Loucy (cell line): ENCODE measurements around the gene ITPRIP.

ENCODE experiments used
- H2AFZ ChIP-seq: fragments of 200-600 bp; sonication (generic); 2 replicates; pipeline ENCODE4 v1.6.0; 2016; ENCODE audit warnings: antibody characterized with exemption, mild to moderate bottlenecking, low read length, moderate library complexity
- H3F3A ChIP-seq: fragments of 200-600 bp; 2 replicates; pipeline ENCODE4 v1.6.0; 2016; ENCODE audit warnings: antibody characterized with exemption, low read depth, mild to moderate bottlenecking
- H3K27me3 ChIP-seq: fragments of 200-600 bp; sonication (generic); 2 replicates; pipeline ENCODE4 v1.6.1; 2014; ENCODE audit warnings: low read length, mild to moderate bottlenecking; ENCODE audit not compliant: insufficient read depth, poor library complexity, severe bottlenecking
- H3K36me3 ChIP-seq: fragments of 200-600 bp; sonication (generic); 2 replicates; pipeline ENCODE4 v1.6.1; 2016; ENCODE audit warnings: low read length; ENCODE audit not compliant: insufficient read depth
- H3K4me1 ChIP-seq: fragments of 200-600 bp; sonication (generic); 2 replicates; pipeline ENCODE4 v1.5.1; 2014; ENCODE audit warnings: low read length, mild to moderate bottlenecking; ENCODE audit not compliant: insufficient read depth, poor library complexity, severe bottlenecking
- H3K4me2 ChIP-seq: fragments of 200-600 bp; sonication (generic); 2 replicates; pipeline ENCODE4 v1.6.0; 2014; ENCODE audit warnings: antibody characterized with exemption, low read length, low read depth, mild to moderate bottlenecking; ENCODE audit not compliant: poor library complexity, severe bottlenecking
- H3K4me3 ChIP-seq: fragments of 200-600 bp; sonication (generic); 2 replicates; pipeline ENCODE4 v1.5.1; 2014; ENCODE audit warnings: low read length, mild to moderate bottlenecking, mixed read lengths; ENCODE audit not compliant: poor library complexity, severe bottlenecking
- H3K79me2 ChIP-seq: fragments of 200-600 bp; sonication (generic); 2 replicates; pipeline ENCODE4 v1.6.1; 2014; ENCODE audit warnings: low read length; ENCODE audit not compliant: insufficient read depth
- H3K9ac ChIP-seq: fragments of 200-600 bp; sonication (generic); 2 replicates; pipeline ENCODE4 v1.6.0; 2014; ENCODE audit warnings: mild to moderate bottlenecking, low read depth, low read length, moderate library complexity; ENCODE audit not compliant: poor library complexity, severe bottlenecking
- H3K9me2 ChIP-seq: fragments of 200-600 bp; sonication (generic); replicated peaks from 2 replicates; pipeline ENCODE4 v1.6.1; 2016; ENCODE audit warnings: low read depth, low read length, mixed read lengths
- H3K9me3 ChIP-seq: fragments of 200-600 bp; sonication (generic); 2 replicates; pipeline ENCODE4 v1.6.1; 2014; ENCODE audit warnings: mild to moderate bottlenecking, antibody characterized with exemption, low read length, low read depth; ENCODE audit not compliant: insufficient read depth
- H4K20me1 ChIP-seq: fragments of 200-600 bp; sonication (generic); 2 replicates; pipeline ENCODE4 v1.6.0; 2014; ENCODE audit warnings: antibody characterized with exemption, low read length, mild to moderate bottlenecking; ENCODE audit not compliant: insufficient read depth, poor library complexity, severe bottlenecking
- CTCF ChIP-seq: fragments of 200-600 bp; sonication (generic); conservative IDR thresholded peaks from 2 replicates; pipeline ENCODE4 v1.5.1; 2014; ENCODE audit warnings: mild to moderate bottlenecking, antibody characterized with exemption, low read length
- EZH2phosphoT487 ChIP-seq: fragments of 200-600 bp; IDR thresholded peaks from 2 replicates; pipeline ENCODE4 v1.6.1; 2018; ENCODE audit warnings: antibody characterized with exemption, mild to moderate bottlenecking, moderate library complexity, borderline replicate concordance

Gene ITPRIP

GRCh38 chr10:104376784-104377300, 38.6 kb upstream of the ITPRIP start:
- Histone ChIP-seq H3K4me2 (no peak overlapping the region), H3K4me3 (no peak overlapping the region), H4K20me1 (no peaks in the 10 kb centered on the region), H3K9me3 (no peaks in the 10 kb centered on the region), H3K4me1 (no peaks in the 10 kb centered on the region), H3K9me2 (no peaks in the 10 kb centered on the region), H3K9ac (no peak overlapping the region), H3K27me3 (no peaks in the 10 kb centered on the region), H2AFZ (no peak overlapping the region), H3K36me3 (no peaks in the 10 kb centered on the region), H3K79me2 (no peaks in the 10 kb centered on the region), H3F3A (no peaks in the 10 kb centered on the region)
- TF ChIP-seq EZH2phosphoT487 (no peak), CTCF (no peak)

- TF ChIP-seq EZH2phosphoT487, result no peak
- no peak for TF ChIP-seq CTCF
- Histone ChIP-seq H3K4me1 (no peaks in the 10 kb centered on the region), H3K4me2 (no peak overlapping the region), H3K79me2 (no peaks in the 10 kb centered on the region), H3K36me3 (no peaks in the 10 kb centered on the region), H3K9me3 (no peaks in the 10 kb centered on the region), H3K9me2 (no peaks in the 10 kb centered on the region), H4K20me1 (no peaks in the 10 kb centered on the region), H3K27me3 (no peaks in the 10 kb centered on the region), H2AFZ (no peak overlapping the region), H3K9ac (no peak overlapping the region), H3K4me3 (no peak overlapping the region), H3F3A (no peaks in the 10 kb centered on the region)
These were observed 36.3 kb upstream of the ITPRIP start for GRCh38 chr10:104374591-104374990.

- no peaks in the 10 kb centered on the region for H3K36me3 ChIP-seq
- H3K4me2 ChIP-seq, result no peak overlapping the region
- no peaks in the 10 kb centered on the region for H3K9me2 ChIP-seq
- no peaks in the 10 kb centered on the region for H3K27me3 ChIP-seq
- H3K9ac ChIP-seq, result no peak overlapping the region
- H3K79me2 ChIP-seq, result no peaks in the 10 kb centered on the region
- H2AFZ ChIP-seq, result no peak overlapping the region
- no peak overlapping the region for H3K4me3 ChIP-seq
- TF ChIP-seq EZH2phosphoT487 (no peak), CTCF (no peak)
- H3K4me1 ChIP-seq, result no peaks in the 10 kb centered on the region
- H3K9me3 ChIP-seq, result no peaks in the 10 kb centered on the region
- no peaks in the 10 kb centered on the region for H3F3A ChIP-seq
- no peaks in the 10 kb centered on the region for H4K20me1 ChIP-seq
These were observed 33.5 kb upstream of the ITPRIP start for GRCh38 chr10:104371753-104372152.
